ENCODE data around the gene LASP1.
"Not testable (repeated sequence)": the region's sequence is repeated elsewhere in the genome, so short reads cannot be mapped to it uniquely, and the experiment has no call there.

Gene LASP1

GRCh38 chr17:38908676-38909181, 38.9 kb downstream of the LASP1 start:
- DNase-seq (ENCODE audit: low read depth, low spot score) = no peak

- DNase-seq (ENCODE audit: low read depth, low spot score) = no peak
Measured at GRCh38 chr17:38910325-38910724, 40.5 kb downstream of the LASP1 start.

DNA sequence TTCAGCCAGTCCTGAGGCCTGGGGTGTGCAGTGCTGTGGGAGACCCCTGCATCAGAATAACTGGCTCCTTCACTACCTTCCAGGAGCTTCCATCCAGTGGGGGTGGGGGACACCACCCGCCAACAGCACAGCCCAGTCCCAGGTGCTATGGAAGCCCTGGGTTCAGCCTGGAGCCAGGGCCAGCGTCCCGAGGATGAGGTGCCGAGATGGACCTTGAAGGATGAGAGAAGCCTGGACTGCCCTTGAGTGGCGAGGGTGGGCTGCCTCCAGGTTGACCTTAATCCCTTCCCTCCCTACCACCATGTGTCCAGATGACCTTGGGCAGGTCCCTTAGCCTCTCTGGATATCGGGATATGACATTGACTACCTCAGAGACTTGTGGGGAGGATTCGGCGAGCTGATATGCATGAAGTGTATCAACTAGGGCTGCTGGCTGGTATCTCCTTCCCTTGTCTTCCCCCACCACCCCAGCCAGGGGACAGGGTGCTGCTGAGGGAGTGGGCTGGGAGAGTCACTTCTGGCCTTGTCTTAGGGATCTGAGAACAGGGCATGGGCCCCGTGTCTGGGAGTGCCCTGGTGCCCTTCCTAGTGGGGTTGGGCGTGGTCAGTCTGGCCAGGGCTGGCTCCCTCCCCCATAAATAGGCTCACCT, 41.3 kb downstream of the LASP1 start:
- no peak for DNase-seq (ENCODE audit: low read depth, low spot score)

- DNase-seq (ENCODE audit: low read depth, low spot score) = not testable (repeated sequence)
Measured at GRCh38 chr17:38911731-38912081, 41.8 kb downstream of the LASP1 start.

GRCh38 chr17:38912221-38912813, 42.5 kb downstream of the LASP1 start:
- no peak for DNase-seq (ENCODE audit: low read depth, low spot score)

DNA sequence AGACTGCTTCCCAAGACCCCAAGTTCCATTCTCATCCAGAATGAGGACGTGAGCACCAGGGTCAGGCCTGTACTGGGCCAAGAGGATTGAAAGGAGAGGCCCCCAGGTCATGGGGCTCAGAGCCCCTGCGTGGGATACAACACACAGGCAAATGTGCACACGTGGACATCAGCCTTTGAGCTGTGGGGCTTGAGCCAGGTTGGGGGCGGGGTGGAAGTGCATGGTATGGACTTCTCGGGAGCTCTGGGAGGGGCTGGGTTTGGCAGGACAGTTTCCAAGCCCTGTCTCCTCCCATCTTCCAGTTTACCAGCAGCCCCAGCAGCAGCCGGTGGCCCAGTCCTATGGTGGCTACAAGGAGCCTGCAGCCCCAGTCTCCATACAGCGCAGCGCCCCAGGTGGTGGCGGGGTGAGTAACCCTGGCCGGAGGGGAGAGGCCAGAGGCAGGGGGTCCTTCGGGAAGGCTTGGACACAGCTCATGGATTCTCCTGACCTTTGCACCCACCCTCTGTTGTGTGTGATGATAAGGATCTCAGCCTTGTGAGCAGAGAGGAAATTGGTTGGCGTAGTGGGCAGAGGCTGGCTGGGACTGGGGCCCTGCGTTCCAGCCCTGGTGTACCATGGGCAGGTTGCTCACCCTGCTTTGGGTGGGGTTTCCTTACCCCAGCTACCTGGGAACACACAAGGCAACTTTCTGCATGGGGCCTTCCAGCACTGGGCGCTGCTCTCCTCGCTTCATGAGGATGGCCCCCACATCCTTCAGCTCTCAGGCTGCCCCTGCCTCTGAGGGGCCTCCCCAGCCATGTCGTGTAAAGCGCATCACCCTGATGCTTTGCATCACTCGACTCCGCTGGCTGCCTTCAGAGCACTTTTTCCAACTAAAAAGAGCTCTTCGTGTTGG, 45.1 kb downstream of the LASP1 start:
- no peak for DNase-seq (ENCODE audit: low read depth, low spot score)

DNA sequence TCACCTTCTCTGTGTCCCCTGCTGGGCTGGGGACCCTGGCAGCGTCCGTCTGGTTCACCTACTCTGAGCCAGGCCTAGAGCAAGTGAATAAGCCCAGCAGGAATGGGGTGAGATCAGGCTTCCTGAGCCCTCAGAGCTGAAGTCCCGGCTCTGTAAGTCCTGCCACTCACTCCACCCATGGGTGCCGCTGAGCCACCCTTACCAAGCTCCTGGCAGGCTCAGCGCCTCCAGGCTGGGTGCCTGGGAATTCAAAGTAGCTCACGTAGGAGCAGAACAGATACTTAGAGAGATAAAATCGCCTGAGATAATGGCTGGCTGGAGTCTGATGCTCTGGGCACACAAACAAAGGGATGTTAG, 45.8 kb downstream of the LASP1 start:
- no peak for DNase-seq (ENCODE audit: low read depth, low spot score)

- DNase-seq (ENCODE audit: low read depth, low spot score) = no peak
Measured at GRCh38 chr17:38916771-38917170, 46.9 kb downstream of the LASP1 start.

DNA sequence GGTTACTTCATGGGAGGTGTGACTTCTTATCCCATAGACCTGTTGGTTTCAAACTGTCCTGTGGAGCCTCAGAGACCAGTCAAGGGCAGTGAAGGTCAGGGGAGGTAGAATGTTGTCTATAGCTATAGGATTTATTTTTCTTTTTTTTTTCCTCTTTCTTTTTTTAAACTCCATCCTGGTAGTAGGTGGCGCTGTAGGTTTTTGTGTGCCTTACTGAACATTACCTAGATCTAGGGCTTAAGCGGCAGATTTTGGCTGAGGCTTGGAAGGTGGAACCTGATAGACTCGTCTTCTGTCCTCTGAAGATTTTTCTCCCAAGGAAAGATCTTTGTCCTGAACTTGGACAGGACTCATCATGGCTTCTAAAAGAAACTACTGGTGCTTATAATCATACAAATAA, 47.4 kb downstream of the LASP1 start:
- no peak for DNase-seq (ENCODE audit: low read depth, low spot score)

DNA sequence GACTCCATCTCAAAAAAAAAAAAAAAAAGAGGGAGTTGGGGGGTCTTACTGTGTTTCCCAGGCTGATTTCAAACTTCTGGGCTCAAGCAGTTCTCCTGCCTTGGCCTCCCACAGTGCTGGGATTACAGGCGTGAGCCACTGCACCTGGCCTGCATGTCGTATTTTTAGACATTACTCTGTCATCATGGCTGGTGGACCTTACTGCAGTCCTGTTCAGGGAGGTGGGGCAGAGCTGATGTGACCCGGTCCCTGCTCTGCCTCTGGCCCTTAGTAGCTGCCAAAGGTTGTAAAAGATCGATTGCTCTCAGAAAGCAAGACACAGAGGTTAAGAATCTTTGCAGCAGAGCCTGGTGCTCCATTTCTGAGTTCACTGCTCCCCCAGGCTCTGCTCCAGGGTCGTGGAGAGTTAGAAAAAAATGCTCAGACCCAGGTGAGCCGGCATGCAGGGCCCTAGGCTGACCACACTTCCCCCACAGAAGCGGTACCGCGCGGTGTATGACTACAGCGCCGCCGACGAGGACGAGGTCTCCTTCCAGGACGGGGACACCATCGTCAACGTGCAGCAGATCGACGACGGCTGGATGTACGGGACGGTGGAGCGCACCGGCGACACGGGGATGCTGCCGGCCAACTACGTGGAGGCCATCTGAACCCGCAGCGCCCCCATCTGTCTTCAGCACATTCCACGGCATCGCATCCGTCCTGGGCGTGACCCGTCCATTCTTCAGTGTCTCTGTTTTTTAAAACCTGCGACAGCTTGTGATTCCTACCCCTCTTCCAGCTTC, 48.5 kb downstream of the LASP1 start:
- DNase-seq (ENCODE audit: low read depth, low spot score) = no peak

- DNase-seq (ENCODE audit: low read depth, low spot score) = no peak
Measured at GRCh38 chr17:38918916-38919315, 49.1 kb downstream of the LASP1 start.

DNA sequence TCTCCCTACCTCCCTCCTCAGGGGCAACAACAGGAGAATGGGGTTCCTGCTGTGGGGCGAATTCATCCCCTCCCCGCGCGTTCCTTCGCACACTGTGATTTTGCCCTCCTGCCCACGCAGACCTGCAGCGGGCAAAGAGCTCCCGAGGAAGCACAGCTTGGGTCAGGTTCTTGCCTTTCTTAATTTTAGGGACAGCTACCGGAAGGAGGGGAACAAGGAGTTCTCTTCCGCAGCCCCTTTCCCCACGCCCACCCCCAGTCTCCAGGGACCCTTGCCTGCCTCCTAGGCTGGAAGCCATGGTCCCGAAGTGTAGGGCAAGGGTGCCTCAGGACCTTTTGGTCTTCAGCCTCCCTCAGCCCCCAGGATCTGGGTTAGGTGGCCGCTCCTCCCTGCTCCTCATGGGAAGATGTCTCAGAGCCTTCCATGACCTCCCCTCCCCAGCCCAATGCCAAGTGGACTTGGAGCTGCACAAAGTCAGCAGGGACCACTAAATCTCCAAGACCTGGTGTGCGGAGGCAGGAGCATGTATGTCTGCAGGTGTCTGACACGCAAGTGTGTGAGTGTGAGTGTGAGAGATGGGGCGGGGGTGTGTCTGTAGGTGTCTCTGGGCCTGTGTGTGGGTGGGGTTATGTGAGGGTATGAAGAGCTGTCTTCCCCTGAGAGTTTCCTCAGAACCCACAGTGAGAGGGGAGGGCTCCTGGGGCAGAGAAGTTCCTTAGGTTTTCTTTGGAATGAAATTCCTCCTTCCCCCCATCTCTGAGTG, 49.6 kb downstream of the LASP1 start:
- no peak for DNase-seq (ENCODE audit: low read depth, low spot score)

- DNase-seq (ENCODE audit: low read depth, low spot score) = no peak
Measured at GRCh38 chr17:38920374-38921291, 50.8 kb downstream of the LASP1 start.

DNA sequence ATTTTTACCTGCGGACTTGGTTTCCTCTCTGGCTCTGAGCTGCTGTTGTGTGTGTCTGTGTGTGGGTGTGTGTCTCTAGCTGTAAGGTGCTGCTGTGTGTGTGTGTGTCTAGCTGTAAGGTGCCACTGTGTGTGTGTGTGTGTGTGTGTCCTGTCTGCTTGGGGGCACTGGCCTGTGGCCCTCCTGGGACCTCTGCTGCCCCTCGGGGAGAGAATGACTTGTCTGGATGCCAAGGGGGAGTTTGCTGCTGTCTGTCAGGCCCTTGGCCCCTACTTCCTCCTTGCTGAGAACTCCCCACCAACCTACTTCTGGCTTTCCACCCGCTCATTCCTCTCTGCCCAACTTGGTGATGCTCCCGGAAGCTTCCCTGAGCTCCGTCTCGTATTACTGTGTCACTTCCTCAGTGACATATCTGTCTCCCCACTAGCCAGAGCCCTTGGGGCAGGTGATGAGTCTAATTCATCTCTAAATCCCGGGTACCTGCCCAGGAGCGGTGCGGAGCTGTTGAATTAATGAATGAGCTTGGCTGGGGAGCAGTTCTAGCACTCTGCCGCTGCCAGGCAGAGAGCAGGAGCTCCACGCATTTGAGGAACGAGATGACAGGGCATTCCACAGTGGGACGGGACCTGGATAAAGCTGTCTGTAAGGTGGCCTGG, 52.0 kb downstream of the LASP1 start:
- no peak for DNase-seq (ENCODE audit: low read depth, low spot score)

GRCh38 chr17:38922538-38923297, 52.9 kb downstream of the LASP1 start:
- peak; percentile 56 for DNase-seq (ENCODE audit: low read depth, low spot score)

- DNase-seq (ENCODE audit: low read depth, low spot score) = no peak
Measured at GRCh38 chr17:38925263-38925995, 55.6 kb downstream of the LASP1 start, which contains the start of gene LASP1NB. Gene LASP1NB (plus strand): TSS chr17:38925614.

GRCh38 chr17:38926293-38927070, 56.6 kb downstream of the LASP1 start:
- DNase-seq (ENCODE audit: low read depth, low spot score) = no peak

Measured in smooth muscle cell of the brain vasculature (primary cell).